ENCODE results near the gene ADPRS.

The ADPRS gene

GRCh38 chr1:36107394-36107793, 18.7 kb downstream of the ADPRS start:
- in situ Hi-C loops (cut with HindIII; ENCODE audit: low sequenced_read_pairs), result no loop called here

DNA sequence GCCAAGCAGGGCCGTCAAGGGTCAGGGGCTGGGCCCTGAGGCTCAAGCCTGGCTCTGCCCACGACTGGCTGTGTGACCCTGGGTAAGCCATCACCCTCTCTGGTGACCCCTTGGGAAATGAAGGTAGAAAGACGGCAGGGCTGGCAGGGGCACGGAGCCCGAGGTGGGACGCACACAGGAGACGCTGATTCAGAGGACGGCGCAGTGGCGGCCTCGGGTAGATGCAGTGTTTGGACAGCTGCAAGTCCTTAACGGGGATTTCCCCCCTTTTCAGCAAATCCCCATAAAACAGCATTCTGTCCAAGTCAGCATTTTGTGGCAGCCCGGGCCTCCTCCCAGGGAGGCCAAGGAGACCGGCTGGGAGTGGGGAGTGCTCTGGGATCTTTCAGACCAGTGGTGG, 19.6 kb downstream of the ADPRS start:
- in situ Hi-C loops (cut with HindIII; ENCODE audit: low sequenced_read_pairs), result no loop called here

- in situ Hi-C loops (cut with HindIII; ENCODE audit: low sequenced_read_pairs), result no loop called here
Measured at GRCh38 chr1:36109041-36109679, 20.5 kb downstream of the ADPRS start.

GRCh38 chr1:36111151-36111550, 22.5 kb downstream of the ADPRS start:
- in situ Hi-C loops (cut with HindIII; ENCODE audit: low sequenced_read_pairs), result no loop called here

DNA sequence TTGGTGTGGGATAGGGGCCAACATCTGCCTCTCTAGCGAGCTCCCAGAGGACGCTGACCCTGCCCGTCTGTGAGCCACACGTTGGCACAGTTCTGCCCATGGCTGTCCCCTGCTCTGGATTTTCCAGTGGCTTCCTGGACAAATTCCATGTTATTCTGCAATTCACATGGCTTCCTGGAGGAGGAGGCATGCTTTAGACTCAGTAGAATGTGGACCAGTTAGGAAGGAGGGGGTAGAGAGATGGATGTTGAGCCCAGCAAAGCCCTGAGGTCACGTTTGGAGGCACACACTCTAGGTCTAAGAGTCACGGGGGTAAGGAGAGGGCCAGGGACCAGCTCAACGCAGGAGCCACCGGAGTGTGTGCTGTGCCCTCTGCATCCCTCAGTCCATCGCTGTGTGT, 24.1 kb downstream of the ADPRS start:
- in situ Hi-C loops (cut with HindIII; ENCODE audit: low sequenced_read_pairs), result no loop called here

DNA sequence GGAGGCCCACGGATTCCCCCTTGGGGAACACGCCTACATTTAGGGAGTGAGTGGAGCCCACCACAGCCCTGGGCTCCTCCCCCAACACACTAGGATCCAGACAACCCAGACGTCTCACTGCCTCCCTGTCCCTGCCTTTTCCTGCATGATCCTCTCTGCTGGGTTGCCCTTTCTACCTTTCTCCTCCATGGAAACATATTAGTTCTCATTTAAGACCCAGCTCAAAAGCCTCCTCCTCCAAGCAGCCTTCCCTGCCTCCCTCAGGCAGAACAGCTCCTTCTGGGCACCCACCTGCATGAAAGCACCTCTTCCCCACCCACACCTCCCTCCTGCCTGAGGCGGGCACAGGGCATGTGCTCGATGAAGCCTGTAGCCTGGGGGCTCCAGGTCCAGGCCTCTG, 25.7 kb downstream of the ADPRS start:
- in situ Hi-C loops (cut with HindIII; ENCODE audit: low sequenced_read_pairs), result no loop called here

DNA sequence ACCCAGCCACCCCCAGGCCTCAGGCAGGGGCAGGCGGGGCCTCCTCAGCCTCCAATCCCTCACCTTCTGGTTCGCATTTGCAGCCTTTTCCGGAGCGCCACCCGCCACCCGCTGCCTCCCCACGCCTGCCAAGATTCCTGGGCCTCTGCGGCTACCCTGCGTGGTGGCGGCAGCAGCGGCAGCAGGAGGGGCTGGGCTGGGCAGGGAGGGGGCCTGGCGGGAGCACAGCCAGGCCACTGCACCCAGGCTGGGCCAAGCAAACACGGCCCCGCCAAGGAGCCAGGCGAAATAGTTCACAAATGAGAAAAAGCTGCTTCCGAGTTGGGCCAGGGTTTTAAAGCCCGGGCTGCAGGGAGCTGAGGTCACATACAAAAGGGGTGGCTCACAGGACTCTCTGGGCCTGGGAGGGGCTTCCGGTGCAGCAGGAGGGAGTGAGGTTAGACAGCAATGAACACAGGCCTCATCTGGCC, 26.5 kb downstream of the ADPRS start:
- in situ Hi-C loops (cut with HindIII; ENCODE audit: low sequenced_read_pairs), result no loop called here

GRCh38 chr1:36115931-36116330, 27.2 kb downstream of the ADPRS start:
- in situ Hi-C loops (cut with HindIII; ENCODE audit: low sequenced_read_pairs), result no loop called here

DNA sequence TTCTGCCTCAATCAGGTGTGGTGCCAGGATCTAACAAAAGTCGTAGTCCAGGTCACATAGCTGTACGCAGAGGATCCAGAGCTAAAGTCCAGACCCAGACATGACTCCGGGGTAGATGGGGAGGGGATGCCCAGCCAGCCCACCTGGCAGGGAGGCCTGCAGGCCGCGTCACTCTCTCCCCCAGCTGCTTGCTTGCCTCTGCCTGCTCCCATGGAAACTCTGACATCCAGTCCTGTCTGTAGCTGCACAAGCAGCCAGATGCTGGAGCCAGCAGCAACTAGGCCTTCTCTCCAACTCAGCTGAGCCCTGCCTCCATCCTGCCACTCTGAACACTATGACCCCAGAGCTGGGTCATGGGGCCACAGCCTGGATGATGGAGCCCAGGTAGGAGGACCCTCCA, 28.2 kb downstream of the ADPRS start:
- in situ Hi-C loops (cut with HindIII; ENCODE audit: low sequenced_read_pairs), result no loop called here

DNA sequence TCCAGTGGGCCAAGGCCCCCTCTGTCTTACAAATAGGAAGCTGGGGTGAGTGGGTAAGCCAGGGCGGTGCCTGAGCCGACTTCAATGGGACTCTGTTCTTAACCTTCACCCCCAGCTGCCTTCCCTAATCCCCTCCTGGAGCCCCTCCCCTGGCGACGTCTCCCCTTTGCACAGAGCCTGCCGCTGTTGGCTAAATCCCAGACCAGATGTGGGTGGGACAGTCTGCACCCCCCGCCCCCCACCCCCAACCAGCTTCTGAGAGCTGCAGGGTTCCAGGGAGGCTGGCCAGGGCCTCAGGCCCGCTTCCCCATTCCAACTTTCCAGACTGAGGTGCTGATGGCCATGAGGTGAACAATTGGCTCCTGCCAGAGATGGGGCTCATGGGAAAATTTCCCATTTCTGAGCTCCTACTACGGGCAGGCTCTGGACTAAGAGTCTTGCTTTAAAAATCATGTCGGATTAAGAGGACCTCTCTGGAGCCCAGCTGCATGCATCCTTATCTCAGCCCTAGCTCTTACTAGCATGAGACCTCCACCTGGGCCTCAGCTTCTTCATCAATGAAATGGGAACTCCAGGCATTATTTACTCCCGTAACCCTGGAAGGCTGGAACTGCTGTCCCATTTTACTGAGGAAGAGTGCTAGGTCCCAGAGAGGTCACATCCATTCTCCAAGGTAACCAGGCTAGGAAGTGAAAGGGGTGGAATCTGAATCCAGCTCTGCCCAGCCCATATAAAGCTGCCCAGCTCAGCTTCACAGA, 29.9 kb downstream of the ADPRS start:
- in situ Hi-C loops (cut with HindIII; ENCODE audit: low sequenced_read_pairs), result no loop called here

GRCh38 chr1:36119456-36119855, 30.8 kb downstream of the ADPRS start:
- in situ Hi-C loops (cut with HindIII; ENCODE audit: low sequenced_read_pairs), result no loop called here

DNA sequence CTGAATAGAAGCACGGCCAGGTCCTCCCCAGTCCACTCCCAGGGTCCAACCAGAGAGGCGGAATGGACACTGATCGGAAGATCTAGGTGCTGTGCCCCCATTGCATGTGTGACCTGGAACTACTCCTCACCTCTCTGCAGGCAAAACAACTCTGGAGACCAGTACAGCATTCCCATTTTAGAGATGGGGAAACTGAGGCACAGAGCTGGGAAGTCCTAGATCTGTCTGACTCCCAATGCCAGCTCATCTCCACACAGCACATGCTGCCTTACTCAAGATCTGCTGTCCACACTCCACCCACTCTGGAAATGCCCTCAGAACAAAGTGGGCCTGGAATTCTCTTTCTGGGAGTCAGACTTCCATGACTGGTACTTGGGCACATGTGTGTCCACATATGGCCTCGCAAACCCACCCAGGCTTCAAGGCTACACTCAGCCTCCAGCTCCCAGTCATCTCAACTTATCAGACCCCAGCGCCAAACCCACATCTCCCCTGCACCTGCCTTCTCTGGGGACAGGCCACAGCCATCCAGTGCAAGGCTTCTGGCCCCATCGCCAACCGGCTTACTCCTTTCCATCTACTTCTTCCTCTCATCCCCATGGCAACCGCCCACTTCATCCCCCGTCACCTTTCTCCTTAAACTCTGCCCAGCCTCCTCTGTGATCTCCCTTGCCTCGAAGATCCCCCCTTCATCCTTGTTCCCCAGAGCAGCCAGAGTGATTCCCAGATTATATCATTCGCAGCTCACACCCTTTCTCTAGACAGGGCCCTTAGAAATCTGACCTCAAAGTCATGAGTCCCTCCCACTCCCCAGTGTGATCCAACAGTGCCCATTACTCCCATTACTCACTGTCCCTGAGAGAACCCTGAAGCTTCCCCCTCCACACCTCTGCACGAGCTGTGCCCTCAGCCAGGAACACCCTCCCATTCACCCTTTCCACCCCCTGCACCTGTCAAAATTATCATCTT, 33.7 kb downstream of the ADPRS start:
- in situ Hi-C loops (cut with HindIII; ENCODE audit: low sequenced_read_pairs), result no loop called here

GRCh38 chr1:36123356-36123755, 34.7 kb downstream of the ADPRS start:
- in situ Hi-C loops (cut with HindIII; ENCODE audit: low sequenced_read_pairs), result no loop called here

- in situ Hi-C loops (cut with HindIII; ENCODE audit: low sequenced_read_pairs), result loop anchor here (25.0 kb wide), 1 partner anchor 163 kb away; no protein-coding TSS in a partner anchor
Measured at GRCh38 chr1:36124404-36125128, 35.9 kb downstream of the ADPRS start.

DNA sequence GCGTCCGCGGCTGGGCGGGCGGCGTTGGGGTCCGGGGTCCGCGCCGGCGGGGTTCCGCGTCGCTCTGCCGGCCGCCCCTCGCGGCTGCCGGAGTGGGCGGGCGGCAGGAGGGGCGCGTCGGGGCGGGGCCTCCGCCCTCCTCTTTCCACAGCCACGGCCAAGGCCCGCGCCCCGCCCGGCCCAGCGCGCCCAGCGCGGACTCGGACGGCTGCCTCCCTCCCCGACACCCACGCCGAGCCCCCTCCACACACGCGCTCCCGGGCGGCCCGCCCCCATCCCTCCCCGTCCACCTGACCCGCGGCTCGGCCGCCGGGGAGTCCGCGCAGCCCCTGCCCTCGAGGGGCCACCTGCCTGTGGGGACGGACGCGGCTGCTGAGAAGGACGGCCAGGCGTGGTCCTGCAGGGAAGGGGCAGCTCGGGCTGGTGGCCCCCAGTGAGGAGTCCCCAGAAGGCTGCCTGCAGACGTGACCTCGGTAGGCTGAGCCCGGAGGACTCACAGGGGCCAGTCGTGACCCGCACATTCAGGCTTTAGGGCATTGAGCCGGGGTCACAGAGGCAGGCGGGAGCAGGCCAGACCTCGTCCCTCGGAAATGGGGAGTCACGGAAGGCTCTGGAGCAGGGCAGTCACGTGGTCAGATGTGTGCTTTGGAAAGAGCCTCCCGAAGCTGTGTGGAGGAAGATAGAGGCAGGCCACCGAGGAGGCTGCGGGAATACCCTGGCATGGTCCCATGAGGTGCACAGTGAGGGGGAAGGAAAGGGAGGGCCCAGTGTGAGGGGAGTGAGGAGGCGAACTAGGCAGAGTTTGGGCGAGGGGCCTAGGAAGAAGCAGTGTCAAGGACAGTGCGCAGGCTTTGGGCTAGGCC, 36.7 kb downstream of the ADPRS start, which contains the start of gene COL8A2:
Gene COL8A2 (minus strand): TSS at position 94 of the 863 bp plus-strand sequence. CDS start 24,980 bp downstream, outside the sequence.
- in situ Hi-C loops (cut with HindIII; ENCODE audit: low sequenced_read_pairs), result loop anchor here (25.0 kb wide), 1 partner anchor 162 kb away; no protein-coding TSS in a partner anchor

- in situ Hi-C loops (cut with HindIII; ENCODE audit: low sequenced_read_pairs), result loop anchor here (25.0 kb wide), 1 partner anchor 161 kb away; no protein-coding TSS in a partner anchor
Measured at GRCh38 chr1:36126005-36126716, 37.5 kb downstream of the ADPRS start.

GRCh38 chr1:36126797-36127500, 38.3 kb downstream of the ADPRS start:
- in situ Hi-C loops (cut with HindIII; ENCODE audit: low sequenced_read_pairs), result loop anchor here (25.0 kb wide), 1 partner anchor 160 kb away; no protein-coding TSS in a partner anchor

Data from DLD1 (cell line).